Activated T-helper 1 cell treated with Interleukin-2 at 50 U/mL for 16 hours (primary cell): ENCODE data around the gene ATF4.

Experiments used
- DNase-seq: peaks from one replicate; pipeline ENCODE4 v3.0.0-alpha.2; 2020; ENCODE audit warnings: low read depth

The ATF4 gene

GRCh38 chr22:39528681-39529486, 8.5 kb downstream of the ATF4 start:
- peak; percentile 90 for DNase-seq

GRCh38 chr22:39529487-39529851, 9.1 kb downstream of the ATF4 start:
- DNase-seq = no peak

- DNase-seq = no peak
Observed at GRCh38 chr22:39530116-39530515, 9.8 kb downstream of the ATF4 start.

GRCh38 chr22:39530692-39531331, 10.4 kb downstream of the ATF4 start:
- no peak for DNase-seq

GRCh38 chr22:39532215-39533073, 12.1 kb downstream of the ATF4 start, which contains the start of gene RPS19BP1:
Gene RPS19BP1 (minus strand): TSS chr22:39532748. CDS start chr22:39532738, 10 bp downstream.
- peak; percentile 98 for DNase-seq

- DNase-seq = no peak
Observed at GRCh38 chr22:39534092-39534506, 13.7 kb downstream of the ATF4 start.

GRCh38 chr22:39534591-39535356, 14.4 kb downstream of the ATF4 start:
- DNase-seq = peak; percentile 62

- DNase-seq = no peak
Observed at GRCh38 chr22:39535357-39535725, 15.0 kb downstream of the ATF4 start.

GRCh38 chr22:39535831-39536449, 15.6 kb downstream of the ATF4 start:
- DNase-seq = no peak

GRCh38 chr22:39536711-39537110, 16.3 kb downstream of the ATF4 start:
- no peak for DNase-seq

- no peak for DNase-seq
Observed at GRCh38 chr22:39537975-39538374, 17.6 kb downstream of the ATF4 start.

GRCh38 chr22:39543095-39543494, 22.7 kb downstream of the ATF4 start:
- DNase-seq = no peak

- peak; percentile 51 for DNase-seq
Observed at GRCh38 chr22:39545386-39546365, 25.3 kb downstream of the ATF4 start.

- no peak for DNase-seq
Observed at GRCh38 chr22:39546889-39547586, 26.7 kb downstream of the ATF4 start.

GRCh38 chr22:39547587-39547947, 27.2 kb downstream of the ATF4 start:
- DNase-seq = no peak

GRCh38 chr22:39553429-39553828, 33.1 kb downstream of the ATF4 start:
- no peak for DNase-seq

GRCh38 chr22:39554151-39554550, 33.8 kb downstream of the ATF4 start:
- no peak for DNase-seq

- peak; percentile 19 for DNase-seq
Observed at GRCh38 chr22:39556970-39557841, 36.8 kb downstream of the ATF4 start.
